ENCODE results near the gene ASRGL1.

DNA sequence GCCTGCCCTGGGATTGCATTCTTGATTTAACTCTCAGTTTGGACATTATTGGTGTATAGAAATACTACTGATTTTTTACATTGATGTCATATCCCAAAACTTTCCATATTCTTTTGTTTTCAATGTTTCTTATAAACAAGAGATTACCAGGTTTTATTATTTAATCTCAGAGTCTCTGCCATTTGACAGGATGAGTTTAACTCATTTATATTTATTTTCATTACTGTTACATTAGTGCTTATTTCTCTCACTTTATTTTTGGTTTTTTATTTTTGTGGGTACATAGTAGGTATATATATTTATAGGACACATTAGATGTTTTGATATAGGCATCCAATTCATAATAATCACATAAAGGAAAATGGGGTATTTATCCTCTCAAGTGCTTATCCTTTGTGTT is 29.3 kb upstream of the ASRGL1 start:
- TF ChIP-seq, protein P1, sequence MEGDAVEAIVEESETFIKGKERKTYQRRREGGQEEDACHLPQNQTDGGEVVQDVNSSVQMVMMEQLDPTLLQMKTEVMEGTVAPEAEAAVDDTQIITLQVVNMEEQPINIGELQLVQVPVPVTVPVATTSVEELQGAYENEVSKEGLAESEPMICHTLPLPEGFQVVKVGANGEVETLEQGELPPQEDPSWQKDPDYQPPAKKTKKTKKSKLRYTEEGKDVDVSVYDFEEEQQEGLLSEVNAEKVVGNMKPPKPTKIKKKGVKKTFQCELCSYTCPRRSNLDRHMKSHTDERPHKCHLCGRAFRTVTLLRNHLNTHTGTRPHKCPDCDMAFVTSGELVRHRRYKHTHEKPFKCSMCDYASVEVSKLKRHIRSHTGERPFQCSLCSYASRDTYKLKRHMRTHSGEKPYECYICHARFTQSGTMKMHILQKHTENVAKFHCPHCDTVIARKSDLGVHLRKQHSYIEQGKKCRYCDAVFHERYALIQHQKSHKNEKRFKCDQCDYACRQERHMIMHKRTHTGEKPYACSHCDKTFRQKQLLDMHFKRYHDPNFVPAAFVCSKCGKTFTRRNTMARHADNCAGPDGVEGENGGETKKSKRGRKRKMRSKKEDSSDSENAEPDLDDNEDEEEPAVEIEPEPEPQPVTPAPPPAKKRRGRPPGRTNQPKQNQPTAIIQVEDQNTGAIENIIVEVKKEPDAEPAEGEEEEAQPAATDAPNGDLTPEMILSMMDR (IDR thresholded peaks at IDR 0.05), result no peak
- no peak for TF ChIP-seq EZH2 (IDR thresholded peaks at IDR 0.05; ENCODE audit: borderline replicate concordance, insufficient read depth, low read depth, low read length, poor library complexity, severe bottlenecking)
